GM19397 (cell line): Measurements from ENCODE around the gene RAMAC.
"Not testable (repeated sequence)": the region's sequence is repeated elsewhere in the genome, so short reads cannot be mapped to it uniquely, and the experiment has no call there.

Experiments used
- ATAC-seq: cut with Tn5 transposase; IDR thresholded peaks from one replicate; pipeline ENCODE4 v1.9.1; 2021; ENCODE audit warnings: mild to moderate bottlenecking, moderate library complexity; ENCODE audit not compliant: unreplicated experiment

RAMAC gene

GRCh38 chr15:82966671-82967071 lies 19.3 kb upstream of the RAMAC start:
- ATAC-seq, result peak; percentile 59

GRCh38 chr15:82968066-82968465 lies 17.9 kb upstream of the RAMAC start:
- ATAC-seq, result no peak

GRCh38 chr15:82969353-82969752 lies 16.7 kb upstream of the RAMAC start:
- no peak for ATAC-seq

GRCh38 chr15:82970078-82970686 lies 15.8 kb upstream of the RAMAC start:
- no peak for ATAC-seq

GRCh38 chr15:82970696-82971095 lies 15.3 kb upstream of the RAMAC start:
- ATAC-seq, result no peak

GRCh38 chr15:82971218-82971984 lies 14.6 kb upstream of the RAMAC start:
- ATAC-seq, result no peak

GRCh38 chr15:82972990-82973389 lies 13.0 kb upstream of the RAMAC start:
- ATAC-seq, result no peak

- ATAC-seq, result no peak
Measured at GRCh38 chr15:82977076-82977475, 8.9 kb upstream of the RAMAC start.

- ATAC-seq, result no peak
Measured at GRCh38 chr15:82978438-82978837, 7.6 kb upstream of the RAMAC start.

- no peak for ATAC-seq
Measured at GRCh38 chr15:82979726-82980125, 6.3 kb upstream of the RAMAC start.

- no peak for ATAC-seq
Measured at GRCh38 chr15:82980981-82981380, 5.0 kb upstream of the RAMAC start.

- ATAC-seq, result peak; percentile 26
Measured at GRCh38 chr15:82986442-82986780, 401 bp downstream of the RAMAC start.

GRCh38 chr15:82992436-82992998 lies 6.5 kb downstream of the RAMAC start:
- no peak for ATAC-seq

GRCh38 chr15:82993144-82993543 lies 7.1 kb downstream of the RAMAC start:
- ATAC-seq, result no peak

- ATAC-seq, result no peak
Measured at GRCh38 chr15:82995076-82995475, 9.1 kb downstream of the RAMAC start.

- ATAC-seq, result no peak
Measured at GRCh38 chr15:82995938-82996337, 9.9 kb downstream of the RAMAC start.

- no peak for ATAC-seq
Measured at GRCh38 chr15:82999426-82999825, 13.4 kb downstream of the RAMAC start.

GRCh38 chr15:82999905-83000671 lies 14.1 kb downstream of the RAMAC start:
- peak; percentile 69 for ATAC-seq

GRCh38 chr15:83000672-83001031 lies 14.6 kb downstream of the RAMAC start:
- not testable (repeated sequence) for ATAC-seq

GRCh38 chr15:83010709-83011270 lies 24.8 kb downstream of the RAMAC start:
- peak; percentile 49 for ATAC-seq
